Eye (tissue), 1 donor: ENCODE measurements around the gene MGLL.
A peak's percentile ranks its signal among the peaks of the same experiment; 100 is the strongest.

Experiments
- DNase-seq: peaks from one replicate; pipeline ENCODE4 v3.0.0-alpha.2; 2015

The MGLL gene

DNA sequence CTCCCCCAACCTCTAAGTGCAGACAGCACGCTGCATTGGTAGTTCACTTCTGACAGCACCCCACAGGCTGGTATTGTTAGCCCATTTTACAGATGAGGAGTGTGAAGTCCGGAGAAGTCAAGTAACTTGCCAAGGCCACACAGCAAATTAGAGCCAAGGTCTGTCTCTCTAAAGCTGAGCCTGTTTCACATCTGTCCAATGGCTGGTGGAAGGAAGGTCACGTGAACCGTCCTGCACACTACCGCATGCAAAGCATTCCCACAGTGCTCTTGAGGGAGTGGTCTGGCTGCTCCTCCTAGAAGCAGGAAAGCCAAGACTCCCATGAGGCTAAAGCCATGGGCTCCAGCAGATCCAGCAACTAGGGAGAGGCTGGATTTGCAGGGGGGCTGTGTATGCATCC, 50.0 kb downstream of the MGLL start:
- DNase-seq, result no peak

GRCh38 chr3:127771746-127772145, 50.6 kb downstream of the MGLL start:
- DNase-seq, result no peak

DNA sequence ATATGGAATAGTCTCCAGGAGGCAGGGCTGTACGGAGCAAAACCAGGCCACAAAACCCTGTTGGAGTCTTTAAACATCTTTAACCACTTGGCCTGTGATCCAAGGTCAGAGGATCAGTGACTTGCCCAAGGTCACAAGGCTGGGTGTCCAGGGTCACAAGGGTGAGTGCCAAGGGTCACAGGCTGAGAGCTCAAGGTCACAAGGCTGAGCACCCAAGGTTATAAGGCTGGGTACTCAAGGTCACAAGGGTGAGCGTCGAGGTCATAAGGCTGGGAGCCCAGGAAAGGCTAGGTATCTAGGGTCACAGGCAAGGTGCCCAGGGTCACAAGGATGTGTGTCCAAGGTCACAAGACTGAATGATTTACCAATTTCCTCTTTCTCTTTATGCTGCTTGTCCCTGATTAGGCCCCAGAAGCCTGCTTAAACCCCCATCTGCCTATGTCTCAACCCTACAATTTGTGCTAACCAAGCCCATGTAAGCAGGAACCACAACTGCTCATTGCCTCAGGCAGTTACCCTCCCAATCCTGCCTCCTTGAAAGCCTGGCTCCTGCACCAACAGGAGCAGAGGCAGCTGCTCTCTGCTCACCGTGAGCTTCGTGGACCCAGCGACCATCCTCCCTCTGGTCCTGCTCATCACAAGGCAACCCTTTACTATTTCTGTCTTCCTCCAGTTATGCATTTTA, 51.5 kb downstream of the MGLL start:
- no peak for DNase-seq

- no peak for DNase-seq
Measured at GRCh38 chr3:127769284-127770081, 52.8 kb downstream of the MGLL start.

DNA sequence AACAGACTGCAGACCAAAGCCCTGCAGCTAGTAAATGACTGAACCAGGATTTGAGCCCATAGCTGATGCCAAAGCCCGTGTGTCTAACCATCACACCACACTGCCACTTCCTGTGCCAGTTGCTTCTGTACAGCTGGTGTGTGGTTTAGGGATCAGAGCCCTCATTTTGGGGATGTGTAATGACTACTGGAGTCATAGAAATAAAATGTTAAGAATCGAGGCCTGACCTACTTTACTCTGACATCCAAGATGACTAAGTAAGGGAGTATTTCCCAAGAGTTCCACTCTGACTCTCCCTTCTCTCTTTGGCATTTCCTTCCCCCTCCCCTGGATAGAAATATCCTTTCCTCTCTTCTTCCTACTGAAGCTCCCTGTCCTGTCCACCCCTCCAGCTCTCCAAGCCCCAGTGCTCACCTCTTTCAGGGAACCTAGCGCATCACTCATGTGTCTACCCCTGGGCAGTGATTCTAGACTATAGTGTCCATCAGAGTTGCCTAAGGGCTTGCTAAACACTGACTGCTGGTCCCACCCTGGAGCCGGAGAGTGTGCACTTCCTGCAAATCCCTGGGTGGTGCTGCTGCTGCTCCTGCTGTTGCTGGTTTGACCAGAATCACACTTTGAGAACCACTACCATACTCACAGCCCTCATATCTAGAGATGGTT, 53.8 kb downstream of the MGLL start:
- DNase-seq, result no peak

- DNase-seq, result no peak
Measured at GRCh38 chr3:127767126-127767525, 55.2 kb downstream of the MGLL start.

DNA sequence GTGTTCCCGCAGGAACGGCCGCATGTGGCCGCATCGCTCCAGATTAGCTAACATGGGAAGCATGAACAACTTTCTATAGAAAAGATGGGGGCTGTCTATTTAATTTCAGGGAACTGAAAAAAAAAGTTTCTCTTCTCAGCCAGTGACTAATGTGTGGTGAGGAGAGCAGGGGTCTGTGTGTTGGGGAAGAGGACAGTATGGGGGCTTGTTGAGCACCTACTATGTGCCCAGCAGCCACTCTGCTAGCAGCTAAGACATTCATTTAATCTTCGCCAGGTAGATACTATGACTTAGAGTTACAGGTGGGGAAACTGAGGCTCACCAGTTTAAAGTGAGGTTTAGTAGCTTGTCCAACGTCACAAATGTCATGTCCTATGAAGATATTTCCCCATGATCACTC, 56.6 kb downstream of the MGLL start:
- DNase-seq, result no peak

DNA sequence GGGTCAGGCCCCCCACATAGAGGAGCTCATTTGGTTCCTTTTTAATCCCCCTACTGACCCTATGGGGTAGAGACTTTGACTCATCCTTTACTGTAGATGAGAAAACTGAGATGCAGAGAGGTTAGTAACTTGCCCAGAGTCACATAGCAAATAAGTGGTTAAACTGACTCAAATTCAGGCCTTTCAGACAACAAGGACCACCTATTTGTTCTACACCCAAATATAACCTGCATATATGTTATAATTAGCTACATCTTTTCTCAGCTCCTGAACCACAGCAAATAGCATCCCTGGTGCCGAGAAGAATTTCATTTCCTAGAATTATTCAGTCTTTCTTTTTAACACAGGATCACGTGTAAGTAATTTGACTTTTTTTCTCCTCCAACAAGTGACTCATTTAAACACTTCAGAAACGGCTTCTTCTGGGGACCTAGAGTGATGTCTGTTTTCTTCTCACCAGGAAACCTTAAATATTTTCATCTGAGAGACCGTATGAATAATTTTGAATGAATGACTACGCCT, 57.4 kb downstream of the MGLL start:
- DNase-seq, result no peak

GRCh38 chr3:127764301-127764700, 58.0 kb downstream of the MGLL start:
- DNase-seq, result no peak

DNA sequence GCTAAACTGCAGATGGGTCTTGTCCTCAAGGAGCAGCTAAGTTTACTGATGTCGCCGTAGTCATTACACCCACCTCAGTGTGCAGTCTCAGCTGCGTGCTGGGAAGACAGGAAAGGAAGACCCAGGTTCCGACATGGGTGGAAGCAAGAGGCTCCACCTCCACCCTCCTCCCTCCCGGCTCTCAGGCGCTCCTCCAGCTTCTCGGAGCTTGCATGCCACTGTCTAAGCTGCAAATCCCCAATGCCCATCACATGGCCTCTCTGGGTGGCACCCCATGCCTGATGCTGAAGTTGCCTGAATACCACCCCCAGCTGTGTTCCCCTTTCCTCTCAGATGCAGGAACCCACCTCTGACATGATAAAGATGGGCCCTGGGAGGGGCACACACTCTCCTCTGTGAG, 58.5 kb downstream of the MGLL start:
- DNase-seq, result no peak

DNA sequence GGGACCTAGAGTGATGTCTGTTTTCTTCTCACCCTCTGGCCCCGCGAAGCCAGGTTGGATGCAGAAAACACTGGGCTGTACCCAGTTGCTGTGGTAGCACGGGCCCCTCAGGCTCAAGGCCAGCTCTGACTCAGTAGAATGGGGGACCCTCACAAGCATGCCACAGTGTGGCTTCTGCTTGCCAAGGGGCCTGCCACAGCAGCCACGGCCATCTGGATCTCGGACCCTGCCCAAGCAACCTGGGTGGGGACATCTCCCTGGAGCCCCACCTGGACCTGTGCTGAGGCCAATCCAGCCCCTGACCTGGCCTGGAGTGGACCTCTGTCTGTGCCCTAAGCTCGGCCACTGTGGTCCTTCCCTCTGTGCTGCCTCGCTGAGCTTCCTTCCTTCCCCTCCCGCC, 59.0 kb downstream of the MGLL start:
- DNase-seq, result no peak

- no peak for DNase-seq
Measured at GRCh38 chr3:127762787-127763105, 59.6 kb downstream of the MGLL start.

- no peak for DNase-seq
Measured at GRCh38 chr3:127762077-127762786, 60.1 kb downstream of the MGLL start.

DNA sequence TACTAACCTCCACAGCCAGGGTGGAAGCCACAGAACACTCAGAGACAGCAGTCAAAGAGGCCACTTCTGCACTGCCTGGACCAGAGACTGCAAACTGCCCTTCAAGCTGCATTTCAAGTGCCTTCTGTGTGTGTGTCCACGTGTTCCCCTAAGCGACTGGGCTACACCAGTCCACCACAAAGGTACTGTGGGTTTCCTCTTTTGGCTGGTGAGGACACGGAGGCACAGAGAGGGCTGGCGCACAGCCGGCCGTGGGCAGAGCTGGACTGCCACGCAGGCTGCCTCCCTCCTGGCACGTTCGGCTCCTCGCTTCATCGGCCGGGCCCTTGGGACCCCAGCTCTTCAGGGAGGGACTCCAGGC, 60.9 kb downstream of the MGLL start:
- DNase-seq, result no peak

GRCh38 chr3:127760791-127761440, 61.4 kb downstream of the MGLL start:
- DNase-seq, result no peak

- DNase-seq, result no peak
Measured at GRCh38 chr3:127760361-127760760, 62.0 kb downstream of the MGLL start.

DNA sequence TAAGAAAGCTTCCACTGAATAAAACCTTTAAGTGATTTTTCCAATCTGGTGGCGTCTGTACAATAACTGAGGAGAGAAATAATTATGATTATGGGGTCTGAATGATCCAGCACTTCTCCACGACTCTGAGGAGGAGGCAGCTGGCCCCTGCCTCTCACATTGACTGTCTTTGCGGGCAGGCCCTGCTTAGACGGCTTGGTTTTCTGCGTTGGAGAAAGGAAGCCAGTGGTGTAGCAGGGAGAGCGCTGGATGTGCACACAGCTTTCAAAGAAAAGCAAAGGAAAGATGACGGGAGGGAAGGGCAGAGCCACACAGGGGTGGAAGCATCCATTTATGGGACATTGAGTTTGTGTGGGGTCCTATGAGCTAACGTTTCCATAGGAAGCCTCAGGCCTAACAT, 62.5 kb downstream of the MGLL start:
- DNase-seq, result no peak

- no peak for DNase-seq
Measured at GRCh38 chr3:127758013-127758412, 64.3 kb downstream of the MGLL start.

DNA sequence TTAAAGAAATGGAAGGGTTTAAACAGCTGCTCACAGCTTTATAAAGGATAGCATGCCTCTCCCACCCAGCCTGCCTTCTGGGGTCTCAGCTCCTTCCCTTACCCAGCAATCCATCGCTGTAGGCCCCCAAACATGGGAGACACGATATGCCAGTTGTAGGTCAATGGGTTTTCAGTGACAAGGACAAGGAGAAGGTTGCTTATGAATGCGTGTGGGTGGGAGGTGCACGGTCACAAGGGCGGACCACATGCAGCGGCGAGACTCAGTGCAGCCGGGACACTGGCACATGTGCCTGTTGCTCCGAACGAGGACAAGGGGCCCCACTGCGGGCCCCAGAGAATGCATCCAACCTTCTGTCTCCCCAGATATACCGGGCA, 67.0 kb downstream of the MGLL start:
- DNase-seq, result no peak

DNA sequence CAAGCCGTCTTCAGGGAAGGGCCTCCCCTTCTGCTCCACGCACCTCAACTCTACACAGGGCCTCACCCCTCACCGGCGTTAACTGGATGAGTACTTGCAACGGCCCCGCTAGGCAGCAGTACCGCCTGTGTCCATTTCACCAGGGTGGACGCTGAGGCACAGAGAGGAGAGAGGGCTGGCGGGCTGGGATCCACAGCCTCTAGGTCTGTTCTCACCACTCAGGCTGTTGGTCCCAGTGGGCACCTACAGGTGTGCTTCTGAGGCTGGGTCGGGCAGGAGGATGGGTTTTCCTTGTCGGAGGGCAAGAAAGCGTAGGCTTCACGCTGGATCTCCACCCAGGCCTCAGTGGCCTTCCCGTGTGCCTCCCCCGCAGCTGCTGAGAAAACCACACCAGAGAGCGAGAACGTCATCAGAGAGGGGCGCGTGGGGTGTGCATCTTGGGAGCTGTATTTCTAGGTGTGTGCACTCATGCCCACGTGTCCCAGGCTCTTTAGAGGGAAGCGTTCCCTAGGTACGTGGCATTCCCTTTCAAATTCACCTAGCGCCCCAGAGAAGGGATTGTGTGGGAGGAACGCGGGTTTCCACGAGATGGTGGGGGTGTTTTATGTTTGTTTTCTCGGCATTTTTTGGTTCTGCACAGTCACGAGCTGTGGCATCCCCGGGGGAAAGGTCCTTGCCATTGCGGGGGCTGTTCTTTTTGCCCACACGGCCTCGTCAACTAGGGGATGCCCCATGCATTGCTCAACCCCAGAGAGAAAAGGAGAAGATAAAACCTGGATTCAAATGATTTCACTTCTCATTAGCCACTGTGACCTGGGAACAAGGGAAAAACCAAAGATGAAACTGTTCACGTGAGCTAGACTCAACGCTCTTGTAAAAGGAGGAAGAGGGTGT, 67.7 kb downstream of the MGLL start:
- no peak for DNase-seq

DNA sequence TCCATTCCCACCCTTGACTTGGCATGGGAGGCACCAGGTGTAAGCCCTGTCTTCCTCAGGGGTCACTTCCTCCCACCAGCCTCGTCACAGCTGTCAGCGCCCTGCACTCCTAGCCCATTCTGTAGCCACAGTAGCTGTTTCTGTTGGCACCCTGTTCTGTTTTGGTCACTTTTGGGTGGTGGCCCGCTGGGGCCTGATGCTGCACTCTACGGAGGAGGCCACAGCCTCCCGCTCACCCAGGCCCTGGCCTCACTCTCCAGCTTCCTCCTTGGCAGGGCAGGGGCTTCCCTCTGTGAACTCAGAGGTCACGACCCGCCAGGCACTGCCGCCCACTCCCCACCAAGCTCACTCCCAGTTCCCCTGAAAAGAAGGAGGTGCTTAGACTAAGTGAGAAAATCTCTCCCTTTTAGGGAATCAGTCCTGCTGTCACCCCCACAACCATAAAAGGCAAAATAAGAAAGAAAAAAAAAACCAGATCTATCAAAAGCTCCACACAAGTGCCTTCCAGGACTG, 68.4 kb downstream of the MGLL start:
- no peak for DNase-seq

DNA sequence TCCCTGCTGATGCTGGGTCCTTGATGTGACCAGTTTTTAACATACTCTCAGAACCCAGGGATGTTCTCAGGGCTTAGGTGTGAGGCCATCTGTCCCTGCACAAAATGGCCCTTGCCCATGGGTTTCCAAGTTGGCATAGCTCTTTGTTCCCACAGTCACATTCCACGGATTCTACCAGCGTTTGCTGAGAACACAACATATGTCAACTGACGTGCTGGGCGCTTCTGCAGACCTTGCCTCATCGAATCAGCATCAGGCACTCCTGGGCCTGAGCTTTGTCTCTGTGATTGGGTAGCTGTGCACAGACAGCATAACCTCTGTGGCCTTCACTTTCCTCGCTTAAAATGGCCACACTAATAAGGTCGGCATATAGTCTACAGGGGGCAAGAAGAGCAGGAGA, 69.0 kb downstream of the MGLL start:
- peak; percentile 45 for DNase-seq
